HepG2 (cell line): ENCODE measurements around the gene PIK3CD. TPM values are rescaled to one million over a fixed set of nuclear protein-coding genes. Genes with fewer than 3 reads are reported as not detected.

Experiments
- ATAC-seq: fragments of 200-7000 bp; cut with Tn5 transposase; 3 replicates; pipeline ENCODE4 v1.9.1; 2020; ENCODE audit warnings: mild to moderate bottlenecking, moderate library complexity
- BruUV-seq: library from RNA; stranded (reverse); fragments of 400-500 nt; replicated peaks from 2 replicates; lab custom pipeline; 2021; lab: Mats Ljungman, UMichigan
- CTCF ChIA-PET: fragments of 300-600 bp; formaldehyde crosslinking; extraction: SDS; loops from one replicate; lab custom pipeline; 2021; ENCODE audit warnings: low total read pairs, inconsistent platforms, low intra/inter-chr PET ratio; lab: Yijun Ruan, JAX
- POLR2A ChIA-PET: fragments of 350-600 bp; sonication (Branson Sonifier 250); formaldehyde crosslinking; loops from one replicate; lab custom pipeline; 2020; ENCODE audit warnings: antibody characterized with exemption, inconsistent platforms; lab: Yijun Ruan, JAX
- DNase-seq: peaks from one replicate; pipeline ENCODE4 v3.0.0-alpha.2; 2015; ENCODE audit warnings: low spot score
- FAIRE-seq: peaks from 3 replicates; lab custom pipeline; 2011; peaks lifted over from hg19 to GRCh38; lab: Jason Lieb, UNC
- H2AFZ ChIP-seq: one replicate; pipeline ENCODE4 v1.6.1; 2011; ENCODE audit warnings: low read length, inconsistent platforms
- H3K27ac ChIP-seq: fragments of 300-600 bp; 3 replicates; pipeline ENCODE4 v1.8.0; 2011; ENCODE audit warnings: mixed run types, mild to moderate bottlenecking, mixed read lengths, low read length, inconsistent platforms; ENCODE audit not compliant: insufficient read depth; ENCODE audit errors: extremely low read length
- H3K27me3 ChIP-seq, 2 experiments: fragments of 200-600 bp in 1 of 2; 2 replicates in 1 of 2; 3 replicates in 1 of 2; pipeline versions ENCODE4 v1.6.0 to v1.8.0; 2011; ENCODE audit warnings: low read length in 2 of 2, mild to moderate bottlenecking in 2 of 2, moderate library complexity in 2 of 2, inconsistent platforms in 1 of 2; ENCODE audit not compliant: insufficient read depth in 2 of 2, control insufficient read depth in 1 of 2
- H3K36me3 ChIP-seq, 2 experiments: fragments of 200-600 bp in 1 of 2; replicated peaks in 1 of 2; 2 replicates in 1 of 2; 3 replicates in 1 of 2; pipeline versions ENCODE4 v1.5.1 to v1.8.0; 2011; ENCODE audit warnings: low read length in 2 of 2, inconsistent platforms in 1 of 2; ENCODE audit not compliant: insufficient read depth in 2 of 2, control insufficient read depth in 1 of 2
- H3K4me1 ChIP-seq: 2 replicates; pipeline ENCODE4 v1.5.1; 2012; ENCODE audit warnings: low read length, inconsistent platforms; ENCODE audit not compliant: insufficient read depth
- H3K4me2 ChIP-seq: 2 replicates; pipeline ENCODE4 v1.6.0; 2011; ENCODE audit warnings: low read depth, low read length, inconsistent platforms
- H3K4me3 ChIP-seq, 3 experiments: fragments of 200-600 bp in 1 of 3; sonication (generic), shearing (Covaris generic) in 1 of 3; replicated peaks in 1 of 3; 2 replicates each; pipeline ENCODE4 v1.5.1; 2011 to 2016; ENCODE audit warnings: low read length in 3 of 3, inconsistent platforms in 2 of 3, low read depth in 2 of 3, mild to moderate bottlenecking in 2 of 3, control low read depth in 1 of 3, mixed read lengths in 1 of 3; ENCODE audit not compliant: insufficient read depth in 1 of 3
- H3K79me2 ChIP-seq: one replicate; pipeline ENCODE4 v1.6.1; 2011; ENCODE audit warnings: low read length, inconsistent platforms; ENCODE audit not compliant: insufficient read depth
- H3K9ac ChIP-seq: 2 replicates; pipeline ENCODE4 v1.6.0; 2011; ENCODE audit warnings: mild to moderate bottlenecking, low read depth, low read length, inconsistent platforms; ENCODE audit not compliant: insufficient read depth
- H3K9me3 ChIP-seq: 2 replicates; pipeline ENCODE4 v1.5.1; 2012; ENCODE audit warnings: mild to moderate bottlenecking, low read length
- H4K20me1 ChIP-seq: 2 replicates; pipeline ENCODE4 v1.6.0; 2011; ENCODE audit warnings: inconsistent platforms, mild to moderate bottlenecking, low read length, moderate library complexity; ENCODE audit not compliant: insufficient read depth
- AGO2 ChIP-seq: fragments of 200-400 bp; formaldehyde crosslinking; optimal IDR thresholded peaks from 2 replicates; pipeline ENCODE3; 2017; ENCODE audit warnings: mild to moderate bottlenecking, low read depth, low read length, moderate library complexity
- ARNTL ChIP-seq: sonication (generic); formaldehyde crosslinking; IDR thresholded peaks from 2 replicates; pipeline ENCODE4 v1.4.0; 2020; ENCODE audit warnings: mild to moderate bottlenecking, missing genetic modification reagents
- HNRNPL ChIP-seq: fragments of 200-400 bp; formaldehyde crosslinking; IDR thresholded peaks from 2 replicates; pipeline ENCODE4 v1.6.1; 2017; ENCODE audit warnings: mild to moderate bottlenecking, low read depth, low read length
- HOXA5 ChIP-seq: sonication (generic); formaldehyde crosslinking; IDR thresholded peaks from 2 replicates; pipeline ENCODE4 v1.4.0; 2020; ENCODE audit warnings: missing genetic modification reagents
- ZBTB33 ChIP-seq: sonication (generic); formaldehyde crosslinking; IDR thresholded peaks from 2 replicates; pipeline ENCODE4 v1.4.0; 2020; ENCODE audit warnings: missing genetic modification reagents
- WGBS: methylation state at CpG from one replicate; pipeline ENCODE4 v1.1.6; 2017; ENCODE audit warnings: low lambda C conversion rate; 5-methylcytosine and 5-hydroxymethylcytosine counted together
- in situ Hi-C: cut with HindIII; loops from 2 replicates; pipeline ENCODE4 v1.10.0; 2017; ENCODE audit warnings: low pct_unique_long_range_greater_than_20kb; ENCODE audit not compliant: extremely low pct_ligation_motif_present
- intact Hi-C: fragments of 100-400 bp; cut with micrococcal nuclease; formaldehyde crosslinking; loops from one replicate; pipeline ENCODE4 v1.10.0; 2022; ENCODE audit not compliant: unreplicated experiment
- polyA plus RNA-seq, 8 experiments: library from polyadenylated mRNA; depleted of rRNA in 3 of 8; stranded (reverse) in 7 of 8; unstranded in 1 of 8; fragments of >200 nt; fragmentation: Illumina TruSeq in 4 of 8; extraction: Trizol in 4 of 8; gene quantifications; 2 replicates each; pipeline versions ENCODE4 v1.2.1 to v1.2.3, GENCODE V29; 2011 to 2016; ENCODE audit warnings: low read depth in 4 of 8, missing spikeins in 1 of 8, mixed read lengths in 1 of 8; ENCODE audit not compliant: insufficient read depth in 1 of 8
- total RNA-seq, 5 experiments: library from RNA; depleted of rRNA; stranded (reverse); fragments of >200 nt; fragmentation: Illumina TruSeq; extraction: Trizol; gene quantifications; 2 replicates each; pipeline ENCODE4 v1.2.3, GENCODE V29; 2016; ENCODE audit warnings: low read depth in 1 of 5

The PIK3CD gene
- total and polyA plus RNA-seq, 2 of the 13 experiments (the other 11 are each of a cell fraction or from before 2014, with no cell fraction given): 7.1 to 10.0 TPM

DNA sequence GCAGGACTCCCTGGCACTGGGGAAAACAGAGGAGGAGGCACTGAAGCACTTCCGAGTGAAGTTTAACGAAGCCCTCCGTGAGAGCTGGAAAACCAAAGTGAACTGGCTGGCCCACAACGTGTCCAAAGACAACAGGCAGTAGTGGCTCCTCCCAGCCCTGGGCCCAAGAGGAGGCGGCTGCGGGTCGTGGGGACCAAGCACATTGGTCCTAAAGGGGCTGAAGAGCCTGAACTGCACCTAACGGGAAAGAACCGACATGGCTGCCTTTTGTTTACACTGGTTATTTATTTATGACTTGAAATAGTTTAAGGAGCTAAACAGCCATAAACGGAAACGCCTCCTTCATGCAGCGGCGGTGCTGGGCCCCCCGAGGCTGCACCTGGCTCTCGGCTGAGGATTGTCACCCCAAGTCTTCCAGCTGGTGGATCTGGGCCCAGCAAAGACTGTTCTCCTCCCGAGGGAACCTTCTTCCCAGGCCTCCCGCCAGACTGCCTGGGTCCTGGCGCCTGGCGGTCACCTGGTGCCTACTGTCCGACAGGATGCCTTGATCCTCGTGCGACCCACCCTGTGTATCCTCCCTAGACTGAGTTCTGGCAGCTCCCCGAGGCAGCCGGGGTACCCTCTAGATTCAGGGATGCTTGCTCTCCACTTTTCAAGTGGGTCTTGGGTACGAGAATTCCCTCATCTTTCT, 75.5 kb downstream of the PIK3CD start:
- H3K4me2 ChIP-seq: no peak overlapping the region
- TF ChIP-seq ARNTL (CRISPR knock-in tag) (no peak), HOXA5 (CRISPR knock-in tag) (no peak), AGO2 (peak; percentile 31)
- H3K36me3 ChIP-seq: peaks cover 46 to 78% of the 10 kb centered on the region in 2 experiments
- H3K9ac ChIP-seq: no peak overlapping the region
- peaks cover 12% of the 10 kb centered on the region; the same call in 1 of the 2 replicates for H3K9me3 ChIP-seq
- FAIRE-seq: no peak
- no TSS peak for BruUV-seq
- no peak for ATAC-seq
- 85% methylated on average over 18 of the region's 25 CpGs for WGBS
- H4K20me1 ChIP-seq: no peaks in the 10 kb centered on the region
- no peak overlapping the region for H2AFZ ChIP-seq
- no peaks in the 10 kb centered on the region for H3K4me1 ChIP-seq
- no peaks in the 10 kb centered on the region for H3K79me2 ChIP-seq
- H3K27me3 ChIP-seq: no peaks in the 10 kb centered on the region
- H3K27ac ChIP-seq: no peak overlapping the region
- H3K4me3 ChIP-seq: no peak overlapping the region
- in situ Hi-C loops: no loop called here
- ChIA-PET CTCF (no interaction called here), POLR2A (interaction anchor here (1.3 kb wide), 1 partner anchor 9 kb away, joined by 4 read pairs; no protein-coding TSS in a partner anchor)
- intact Hi-C loops: no loop called here
- no peak for DNase-seq

DNA sequence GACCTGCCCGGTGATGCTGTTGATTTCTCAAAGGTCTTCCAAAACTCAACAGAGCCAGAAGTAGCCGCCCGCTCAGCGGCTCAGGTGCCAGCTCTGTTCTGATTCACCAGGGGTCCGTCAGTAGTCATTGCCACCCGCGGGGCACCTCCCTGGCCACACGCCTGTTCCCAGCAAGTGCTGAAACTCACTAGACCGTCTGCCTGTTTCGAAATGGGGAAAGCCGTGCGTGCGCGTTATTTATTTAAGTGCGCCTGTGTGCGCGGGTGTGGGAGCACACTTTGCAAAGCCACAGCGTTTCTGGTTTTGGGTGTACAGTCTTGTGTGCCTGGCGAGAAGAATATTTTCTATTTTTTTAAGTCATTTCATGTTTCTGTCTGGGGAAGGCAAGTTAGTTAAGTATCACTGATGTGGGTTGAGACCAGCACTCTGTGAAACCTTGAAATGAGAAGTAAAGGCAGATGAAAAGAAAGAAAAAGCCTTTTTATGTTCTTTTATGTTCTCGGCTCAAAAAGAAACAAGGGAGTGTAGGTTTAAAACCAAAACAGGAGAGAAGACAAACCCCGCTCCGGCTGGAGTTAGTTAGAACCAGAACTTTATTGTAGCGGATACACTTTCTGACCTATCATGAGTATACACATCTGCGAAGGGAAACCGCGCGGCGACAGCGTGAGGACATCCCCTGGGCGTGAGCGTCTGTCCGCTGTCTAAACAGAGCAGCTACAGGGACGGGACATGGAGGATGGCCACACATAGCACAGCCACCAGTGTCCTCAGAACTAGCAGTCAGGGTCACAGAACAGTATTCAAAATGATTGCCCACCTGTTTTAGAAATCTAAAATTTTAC, 77.1 kb downstream of the PIK3CD start:
- Histone ChIP-seq H2AFZ (no peak overlapping the region), H3K4me1 (no peaks in the 10 kb centered on the region), H3K9me3 (peaks cover 2% of the 10 kb centered on the region; the same call in 1 of the 2 replicates), H3K4me3 (no peak overlapping the region), H3K36me3 (peaks cover 44 to 78% of the 10 kb centered on the region in 2 experiments), H3K9ac (no peak overlapping the region), H3K27me3 (no peaks in the 10 kb centered on the region), H3K27ac (no peak overlapping the region), H3K4me2 (no peak overlapping the region), H3K79me2 (no peaks in the 10 kb centered on the region), H4K20me1 (no peaks in the 10 kb centered on the region)
- 95% methylated on average over 30 of the region's 33 CpGs for WGBS
- POLR2A ChIA-PET: interaction anchor here (1.2 kb wide), 1 partner anchor 11 kb away, joined by 4 read pairs; no protein-coding TSS in a partner anchor
- BruUV-seq: no TSS peak
- intact Hi-C loops (no loop called here), in situ Hi-C loops (no loop called here)
- no peak for ATAC-seq
- CTCF ChIA-PET: no interaction called here
- FAIRE-seq: no peak
- no peak for DNase-seq
- TF ChIP-seq HNRNPL (no peak), ZBTB33 (CRISPR knock-in tag) (peak; percentile 67; the same call in 1 of the 2 replicates)
- TF ChIP-seq, all 625 proteins: peak for 1
